Stimulated activated CD4-positive, alpha-beta T cell treated with anti-CD3 and anti-CD28 coated beads, Interleukin-4, amount 100 ng/mL, for 1 hour (primary cell): ENCODE data around the gene HIRA.
A peak's percentile ranks its signal among the peaks of the same experiment; 100 is the strongest.
"Not testable (repeated sequence)": the region's sequence is repeated elsewhere in the genome, so short reads cannot be mapped to it uniquely, and the experiment has no call there.

Source experiments
- DNase-seq: peaks from one replicate; pipeline ENCODE4 v3.0.0-alpha.2; 2020

HIRA gene

DNA sequence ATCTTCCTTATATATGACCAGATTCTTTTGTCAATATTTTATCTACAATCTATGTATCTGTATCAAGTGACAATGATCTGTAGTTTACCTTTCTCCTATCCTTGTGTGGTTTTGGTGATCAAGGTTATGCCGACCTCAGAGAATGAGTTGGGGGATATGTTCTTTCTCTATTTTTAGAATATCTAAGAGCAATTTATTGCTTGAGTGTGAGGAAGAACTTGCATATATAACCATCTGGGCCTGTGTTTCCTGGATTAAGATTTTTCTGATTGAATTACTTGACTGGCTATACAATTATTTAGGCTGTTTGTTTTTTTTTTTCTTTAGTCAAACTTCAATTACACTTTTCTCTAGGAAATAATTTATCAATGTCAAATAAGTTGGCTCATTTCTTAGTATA is 30.0 kb upstream of the HIRA start:
- DNase-seq, result no peak

GRCh38 chr22:19460036-19460435 is 28.5 kb upstream of the HIRA start:
- no peak for DNase-seq

DNA sequence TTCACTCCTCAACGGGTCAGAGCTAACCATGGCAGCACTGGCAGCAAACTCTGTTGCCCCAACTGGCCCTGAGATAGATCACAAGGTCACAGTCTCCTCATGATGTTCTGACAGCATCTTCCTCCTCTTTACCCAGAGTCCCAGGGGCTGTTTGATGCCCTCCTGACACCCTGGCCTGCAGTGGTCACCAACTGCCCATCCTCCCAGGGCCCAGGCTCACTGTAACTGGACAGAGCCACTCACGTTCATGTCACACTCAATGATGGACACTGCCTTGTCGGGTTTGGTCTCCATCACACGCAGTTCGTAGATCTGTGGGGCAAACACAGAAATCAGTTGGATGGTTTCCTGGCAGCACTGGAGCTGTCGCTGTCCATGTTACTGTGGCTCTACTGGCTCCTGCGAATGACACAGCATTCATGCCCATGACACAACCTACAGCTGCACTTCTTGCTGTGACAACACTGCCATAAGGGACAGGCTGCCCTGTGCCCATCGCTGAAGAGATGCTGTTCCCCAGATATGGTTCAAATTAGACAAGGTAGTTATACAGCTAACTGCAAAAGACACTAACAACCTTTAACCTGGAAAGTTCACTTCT is 26.4 kb upstream of the HIRA start:
- DNase-seq, result no peak

- no peak for DNase-seq
Measured at GRCh38 chr22:19456541-19456940, 25.0 kb upstream of the HIRA start.

DNA sequence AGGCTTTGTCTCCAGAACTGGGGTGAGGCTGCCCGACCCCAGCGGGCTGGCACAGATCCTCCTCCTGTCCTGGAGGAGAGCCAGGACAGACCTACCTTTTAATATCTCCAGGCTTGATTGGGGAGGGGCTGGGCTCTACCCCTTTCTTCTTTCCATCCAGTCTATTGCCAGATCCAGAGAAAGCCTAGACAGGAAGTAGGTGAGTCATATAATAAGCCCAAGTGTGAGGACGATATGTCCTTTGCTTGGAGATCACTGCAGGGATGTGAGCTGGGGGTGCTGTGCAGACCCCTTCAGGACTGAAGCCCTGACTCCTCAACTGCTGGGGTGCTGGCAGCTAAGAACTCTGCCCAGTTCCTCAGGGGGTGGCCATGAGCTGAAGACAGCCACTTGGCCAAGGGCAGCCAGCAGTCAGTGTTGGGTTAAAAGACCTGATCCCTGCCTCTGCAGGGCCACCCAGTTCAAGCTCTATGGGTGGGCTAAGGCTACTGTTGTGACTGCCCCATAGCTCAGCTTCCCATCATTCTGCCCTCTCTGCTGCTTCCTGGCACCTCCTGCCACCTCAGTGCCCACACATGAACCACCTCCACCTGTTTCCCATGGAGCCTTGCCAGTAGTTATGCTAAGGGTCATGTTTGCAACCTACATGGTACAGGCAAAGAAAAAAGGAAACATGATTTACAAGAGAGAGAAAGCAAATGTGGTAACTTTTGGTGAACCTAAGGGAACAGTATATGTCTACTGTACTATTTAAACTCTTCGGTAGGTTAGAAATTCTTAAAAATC is 24.2 kb upstream of the HIRA start:
- DNase-seq, result no peak

DNA sequence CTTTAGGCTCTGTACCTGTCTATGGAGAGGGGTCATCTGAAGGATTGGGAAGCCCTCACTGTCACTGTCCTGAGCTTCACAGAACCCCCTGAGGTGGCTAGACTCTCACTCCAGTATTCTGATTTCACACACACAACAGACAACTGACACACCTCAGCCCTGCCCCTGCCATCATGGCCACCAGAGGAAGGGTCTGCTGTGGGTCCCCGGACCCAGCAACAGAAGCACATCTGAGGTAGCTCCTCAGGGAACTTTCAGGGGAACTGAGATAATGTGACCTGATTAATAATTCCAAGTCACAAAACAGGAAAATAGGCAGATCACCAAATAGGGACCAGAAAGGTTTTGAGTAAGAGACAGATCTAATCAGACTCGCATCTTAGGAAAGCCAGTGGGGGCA is 23.5 kb upstream of the HIRA start:
- no peak for DNase-seq

DNA sequence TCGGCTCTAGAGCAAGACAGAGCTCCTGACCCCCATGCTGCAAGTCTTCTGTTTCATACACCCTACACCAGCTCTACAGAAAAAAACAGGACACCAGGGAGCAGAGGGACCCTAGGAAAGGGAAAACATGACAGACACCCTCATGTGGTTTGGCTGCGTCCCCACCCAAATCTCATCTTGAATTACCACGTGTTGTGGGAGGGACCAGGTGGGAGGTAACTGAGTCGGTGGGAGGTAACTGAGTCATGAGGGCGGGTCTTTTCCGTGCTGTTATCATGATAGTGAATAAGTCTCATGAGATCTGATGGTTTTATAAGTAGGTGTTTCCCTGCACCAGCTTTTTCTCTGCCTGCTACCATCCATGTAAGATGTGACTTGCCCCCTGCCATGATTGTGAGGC is 22.6 kb upstream of the HIRA start:
- no peak for DNase-seq

DNA sequence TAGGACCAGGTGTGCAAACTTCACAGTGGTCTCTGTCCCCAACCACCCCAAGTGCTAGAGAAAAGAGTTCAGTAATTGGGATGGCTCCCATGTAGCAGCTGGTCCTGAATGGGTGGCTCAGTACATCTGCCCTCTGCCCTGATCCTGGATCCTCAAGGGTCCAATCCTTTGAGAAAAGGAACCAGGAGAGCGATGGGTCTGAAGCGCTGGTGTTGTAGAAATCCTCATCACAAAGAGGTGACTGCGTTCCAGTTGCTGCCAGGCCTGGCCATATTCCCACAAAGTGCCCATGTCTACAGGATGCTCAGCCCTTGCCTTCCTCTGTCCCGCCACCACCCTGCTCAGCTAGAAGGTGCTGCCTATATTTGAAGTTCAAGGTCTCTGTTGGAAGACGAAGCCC is 22.2 kb upstream of the HIRA start:
- no peak for DNase-seq

GRCh38 chr22:19451570-19451969 is 20.0 kb upstream of the HIRA start:
- no peak for DNase-seq

DNA sequence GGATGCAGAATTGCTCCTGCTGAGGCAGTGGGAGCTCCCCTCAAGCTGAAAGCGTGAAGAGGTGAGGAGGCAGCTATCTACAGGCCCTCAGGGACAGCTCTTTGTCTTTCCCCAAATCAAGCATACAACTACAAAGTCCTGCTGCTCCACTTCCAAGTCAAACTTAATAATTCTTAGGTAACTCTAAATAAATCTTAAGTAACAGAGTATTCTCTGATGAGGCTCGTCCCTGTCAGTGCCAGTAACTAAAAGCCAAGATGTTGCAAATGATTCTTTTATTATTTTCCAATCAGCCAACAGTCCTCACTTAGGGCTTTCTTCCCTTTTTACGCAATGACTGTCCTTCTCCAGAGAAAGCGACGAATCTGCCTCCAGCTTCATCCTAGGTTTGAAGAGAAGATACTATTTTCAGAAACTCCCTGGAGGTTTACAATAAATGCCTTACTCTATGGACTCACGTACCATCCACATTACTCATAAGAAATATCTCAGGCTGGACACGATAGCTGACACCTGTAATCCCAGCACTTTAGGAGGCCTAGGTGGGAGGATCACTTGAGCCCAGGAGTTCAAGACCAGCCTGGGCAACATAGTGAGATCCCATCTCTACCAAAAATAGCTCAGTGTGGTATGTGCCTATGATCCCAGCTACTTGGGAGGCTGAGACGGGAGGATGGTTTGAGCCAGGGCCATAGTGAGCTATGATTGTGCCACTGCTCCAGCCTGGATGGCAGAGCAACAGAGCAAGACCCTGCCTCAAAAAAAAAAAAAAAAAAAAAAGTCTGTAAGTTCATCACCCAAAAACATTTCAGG is 19.0 kb upstream of the HIRA start:
- DNase-seq, result no peak

DNA sequence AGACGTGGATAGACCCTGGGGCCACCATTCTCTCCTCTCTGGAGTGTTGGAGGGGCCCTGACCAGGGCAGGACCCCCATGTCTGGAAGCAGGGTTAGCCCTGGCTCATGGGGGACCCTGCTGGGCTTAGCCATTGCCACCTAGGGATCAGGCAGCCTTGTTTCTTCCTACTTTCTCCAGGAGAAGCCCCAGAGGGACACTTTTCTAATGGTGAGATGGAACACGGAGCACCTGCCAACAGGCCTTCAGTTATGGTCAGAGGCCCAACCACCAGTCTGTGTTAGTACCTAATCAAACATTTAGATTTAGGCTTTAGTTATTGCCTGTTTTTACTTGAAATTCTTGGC is 17.9 kb upstream of the HIRA start:
- no peak for DNase-seq

DNA sequence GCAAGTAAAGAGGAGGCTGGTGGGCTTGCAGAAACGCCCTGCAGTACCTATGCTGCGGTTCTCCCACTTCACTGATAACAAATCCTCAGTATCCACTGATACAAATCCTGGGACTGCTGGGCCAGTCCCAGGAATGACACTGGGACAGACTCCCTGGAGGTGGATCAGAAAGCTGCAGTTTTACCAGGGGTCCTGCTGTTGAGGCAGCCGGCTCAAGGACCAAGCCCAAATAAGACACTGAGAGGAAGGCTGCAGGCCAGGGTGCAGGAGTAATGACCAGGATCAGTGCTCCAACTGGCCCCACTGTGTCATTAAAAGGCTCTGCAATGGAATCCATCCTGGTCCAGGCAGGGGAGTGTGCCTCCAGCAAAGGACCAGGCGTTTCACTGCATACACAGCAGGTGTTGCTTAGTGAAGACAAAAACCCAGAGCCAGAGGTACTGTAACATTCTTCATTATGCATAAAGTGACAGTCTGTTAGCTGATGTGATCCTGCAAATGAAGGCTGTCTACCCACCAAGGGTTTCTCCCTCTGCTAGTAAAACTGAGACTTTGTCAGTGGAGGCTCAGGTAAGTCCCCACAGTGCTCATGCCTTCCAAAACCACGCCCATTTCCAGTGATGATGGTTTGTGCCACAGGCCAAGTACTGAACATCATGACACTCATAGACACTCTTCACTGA is 17.3 kb upstream of the HIRA start:
- DNase-seq, result peak; percentile 25

DNA sequence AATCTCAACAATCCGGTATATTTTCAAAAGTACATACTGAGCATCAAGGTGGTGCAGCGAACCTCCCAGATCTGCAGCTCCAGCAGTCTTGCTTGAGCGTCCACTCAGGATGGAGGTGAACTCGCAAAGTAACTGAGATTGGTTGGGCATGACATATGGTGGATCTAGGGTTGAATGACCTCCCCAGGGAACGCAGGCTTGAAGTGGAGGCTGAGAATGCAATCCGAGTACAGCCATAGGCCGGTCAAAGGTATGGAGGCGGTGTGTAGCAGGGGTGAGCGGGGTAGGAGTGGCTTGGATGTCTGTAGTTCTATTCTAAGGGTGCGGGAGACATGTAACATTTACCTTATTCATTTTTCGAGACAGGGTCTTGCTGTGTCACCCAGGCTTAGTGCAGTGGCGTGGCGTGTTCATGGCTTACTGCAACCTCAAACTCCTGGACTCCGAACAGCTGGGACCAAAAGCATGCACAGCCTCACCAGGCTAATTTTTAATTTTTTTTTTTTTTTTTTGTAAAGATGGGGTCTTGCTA is 16.6 kb upstream of the HIRA start:
- DNase-seq, result no peak

DNA sequence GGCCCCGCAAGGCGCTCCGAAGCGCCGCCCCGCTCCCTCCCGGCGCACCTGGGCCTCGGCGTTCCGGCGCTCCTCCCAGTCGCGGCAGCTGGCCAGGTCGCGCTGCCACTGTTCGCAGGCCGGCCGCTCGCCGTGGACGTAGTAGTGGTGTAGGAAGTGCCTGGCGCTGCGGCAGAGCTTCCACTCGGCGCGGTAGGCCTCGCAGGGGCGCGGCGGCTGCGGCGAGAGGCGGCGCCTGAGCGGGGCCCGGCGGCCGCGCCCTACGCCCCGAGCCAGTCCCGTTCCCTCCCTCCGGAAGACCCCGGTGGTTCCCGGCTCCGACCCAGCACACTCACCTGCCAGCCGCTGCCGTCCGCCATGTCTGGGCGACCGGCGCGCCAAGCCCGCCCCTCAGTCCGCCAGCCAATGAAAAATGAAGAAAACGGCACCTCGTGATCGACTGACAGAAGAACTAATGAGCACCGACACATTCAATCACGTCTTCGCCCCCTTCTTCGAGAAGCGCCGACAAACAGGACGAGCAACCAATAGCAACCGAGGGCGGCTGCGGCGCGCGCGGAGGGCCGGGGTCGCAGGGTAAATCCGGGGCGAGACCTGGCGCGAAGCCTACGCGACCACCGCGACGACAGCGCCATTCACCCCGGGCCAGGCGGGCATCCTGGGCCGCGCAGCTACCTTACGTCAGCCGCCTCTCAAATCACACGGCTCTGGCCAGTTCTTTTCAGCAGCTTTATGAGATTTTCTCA is 16.0 kb upstream of the HIRA start, which contains the start of gene C22orf39:
Gene C22orf39, minus strand, starts transcription at position 382 of the 746 bp plus-strand sequence. Its CDS starts 23 bp downstream, at position 359.
- peak; percentile 83 for DNase-seq

GRCh38 chr22:19446603-19447329 is 15.2 kb upstream of the HIRA start:
- DNase-seq, result no peak

DNA sequence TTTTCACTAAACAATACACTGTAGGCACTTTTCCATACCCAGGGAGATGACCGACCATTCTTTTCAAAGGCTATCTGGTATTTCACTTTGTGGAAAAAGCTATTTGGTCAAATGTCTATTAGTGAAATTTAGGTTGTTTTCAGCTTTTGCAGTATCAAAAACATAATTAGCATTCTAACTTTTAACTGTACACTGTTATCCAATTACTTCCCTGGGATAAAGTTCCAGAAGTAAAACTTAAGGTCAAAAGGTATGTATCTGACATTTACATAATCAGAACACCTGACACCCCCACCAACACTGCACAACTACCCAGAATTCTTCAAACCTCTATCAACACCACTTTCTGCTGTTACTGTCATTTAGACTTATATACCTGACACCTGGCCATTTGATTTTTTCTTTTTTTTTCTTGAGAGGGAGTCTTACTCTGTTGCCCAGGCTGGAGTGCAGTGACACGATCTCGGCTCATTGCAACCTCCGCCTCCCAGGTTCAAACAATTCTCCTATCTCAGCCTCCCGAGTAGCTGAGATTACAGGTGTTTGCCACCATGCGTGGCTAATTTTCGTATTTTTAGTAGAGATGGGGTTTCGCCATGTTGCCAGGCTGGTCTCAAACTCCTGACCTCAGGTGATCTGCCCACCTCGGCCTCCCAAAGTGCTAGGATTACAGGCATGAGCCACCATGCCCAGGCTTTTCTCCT is 13.9 kb upstream of the HIRA start:
- DNase-seq, result not testable (repeated sequence)

DNA sequence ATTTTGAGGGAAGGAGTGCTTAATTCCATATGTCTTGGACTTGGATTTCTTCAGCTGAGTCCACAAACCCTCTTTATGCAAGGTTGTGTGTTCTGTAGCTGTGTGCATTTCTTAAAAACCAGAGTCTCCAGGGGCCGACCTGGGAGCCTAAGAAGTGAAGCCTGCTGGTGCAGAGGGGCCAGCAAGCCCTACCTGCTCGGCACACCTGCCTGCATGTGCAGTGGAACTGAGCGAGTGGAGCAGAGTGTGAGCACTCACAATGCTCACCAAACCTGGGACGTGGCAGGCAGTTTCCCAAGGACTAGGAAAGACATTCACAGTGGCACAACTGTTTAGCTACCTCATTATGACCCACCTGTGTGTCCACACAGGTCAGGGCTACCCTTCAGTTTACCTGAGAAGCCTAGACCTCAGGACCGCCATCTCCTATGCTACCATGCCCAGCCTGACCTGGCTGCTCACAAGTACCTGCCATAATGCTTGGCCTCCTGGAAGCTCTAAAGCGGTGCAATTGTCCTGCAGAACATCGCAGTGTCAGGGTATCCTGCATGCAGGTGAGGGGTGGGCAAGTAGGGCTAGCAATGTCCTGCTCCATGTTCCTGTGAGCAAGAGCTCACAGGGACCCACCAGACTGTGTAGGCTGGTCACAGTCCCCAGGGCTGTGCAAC is 12.1 kb upstream of the HIRA start:
- no peak for DNase-seq

GRCh38 chr22:19442166-19442565 is 10.6 kb upstream of the HIRA start:
- DNase-seq, result no peak

DNA sequence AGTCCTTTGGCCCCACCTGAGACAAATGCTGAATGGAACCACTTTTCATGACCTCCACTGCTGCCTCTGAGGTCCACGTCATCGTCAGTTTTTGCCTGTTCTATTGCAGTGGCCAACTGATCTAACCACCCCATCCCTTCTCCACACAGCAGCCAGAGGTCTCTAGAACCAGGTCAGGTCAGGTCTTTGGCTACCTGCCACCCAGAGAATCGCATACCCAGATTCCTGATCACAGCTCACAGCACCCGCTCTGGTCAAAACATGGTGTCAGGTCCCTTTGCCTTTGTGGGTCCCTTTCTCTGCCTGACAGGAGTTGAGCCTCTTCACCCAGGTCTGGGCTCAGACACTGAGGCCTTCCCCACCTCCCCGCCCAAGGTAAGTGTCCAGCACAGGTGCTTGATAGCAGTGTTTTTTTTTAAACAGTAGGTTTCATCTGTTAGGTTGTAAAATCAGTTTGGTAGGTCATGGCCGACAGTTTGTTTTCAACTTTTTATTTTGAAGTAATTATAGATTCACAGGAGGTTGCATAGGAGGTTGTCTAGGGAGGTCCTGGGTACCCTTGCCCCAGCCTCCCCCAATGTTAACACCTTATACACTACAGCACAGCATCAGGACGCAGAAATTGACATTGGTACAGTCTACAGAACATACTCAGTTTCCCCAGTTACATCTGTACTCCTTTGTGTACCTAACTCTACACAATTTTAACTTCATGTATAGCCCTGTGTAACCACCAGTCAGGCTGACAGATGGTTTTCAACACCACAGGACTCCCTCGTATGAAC is 9.1 kb upstream of the HIRA start:
- DNase-seq, result no peak

- DNase-seq, result no peak
Measured at GRCh38 chr22:19438298-19438697, 6.8 kb upstream of the HIRA start.
